ENCODE results near the gene PROCA1.
A peak's percentile ranks its signal among the peaks of the same experiment; 100 is the strongest.

Gene PROCA1

GRCh38 chr17:28744104-28744971, 32.6 kb upstream of the PROCA1 start:
- no peak for TF ChIP-seq CTCF (IDR thresholded peaks at IDR 0.05; ENCODE audit: low read depth, low read length, missing control alignments)
- Histone ChIP-seq H3K36me3 (replicated peaks) (peaks cover 33% of the 10 kb centered on the region), H3K4me3 (ENCODE audit: low read depth, low read length) (peak overlapping the region; percentile 85), H3K27ac (peak overlapping the region; percentile 92), H3K27me3 (replicated peaks) (no peaks in the 10 kb centered on the region)
- in situ Hi-C loops (cut with HindIII; ENCODE audit: low pct_ligation_motif_present, low sequenced_read_pairs), result no loop called here
- no peak for DNase-seq

- Histone ChIP-seq H3K36me3 (replicated peaks) (peaks cover 25% of the 10 kb centered on the region), H3K27me3 (replicated peaks) (no peaks in the 10 kb centered on the region), H3K27ac (peak within 1 kb of the TSS; percentile 92), H3K4me3 (ENCODE audit: low read depth, low read length) (peak within 1 kb of the TSS; percentile 85)
- TF ChIP-seq CTCF (IDR thresholded peaks at IDR 0.05; ENCODE audit: low read depth, low read length, missing control alignments), result peak; percentile 11
- in situ Hi-C loops (cut with HindIII; ENCODE audit: low pct_ligation_motif_present, low sequenced_read_pairs), result no loop called here
- peak; percentile 85 for DNase-seq
Observed at GRCh38 chr17:28743243-28744103, 31.8 kb upstream of the PROCA1 start, which contains the start of gene TRAF4. TRAF4 (plus strand) TSS chr17:28744011; CDS start chr17:28744113, 102 bp downstream.

GRCh38 chr17:28741358-28742349, 30.0 kb upstream of the PROCA1 start:
- Histone ChIP-seq H3K4me3 (ENCODE audit: low read depth, low read length) (no peak overlapping the region), H3K36me3 (replicated peaks) (peaks cover 7% of the 10 kb centered on the region), H3K27me3 (replicated peaks) (no peaks in the 10 kb centered on the region), H3K27ac (no peak overlapping the region)
- in situ Hi-C loops (cut with HindIII; ENCODE audit: low pct_ligation_motif_present, low sequenced_read_pairs), result no loop called here
- no peak for DNase-seq
- no peak for TF ChIP-seq CTCF (IDR thresholded peaks at IDR 0.05; ENCODE audit: low read depth, low read length, missing control alignments)

- H3K4me3 ChIP-seq (ENCODE audit: low read depth, low read length), result no peak overlapping the region
- TF ChIP-seq CTCF (IDR thresholded peaks at IDR 0.05; ENCODE audit: low read depth, low read length, missing control alignments), result no peak
- H3K36me3 ChIP-seq (replicated peaks), result no peaks in the 10 kb centered on the region
- DNase-seq, result no peak
- in situ Hi-C loops (cut with HindIII; ENCODE audit: low pct_ligation_motif_present, low sequenced_read_pairs), result no loop called here
- H3K27me3 ChIP-seq (replicated peaks), result no peaks in the 10 kb centered on the region
- H3K27ac ChIP-seq, result no peak overlapping the region
Observed at GRCh38 chr17:28740406-28741357, 29.0 kb upstream of the PROCA1 start.
